K562 (cell line): Measurements from ENCODE around the gene FAM32A. TPM values are rescaled to one million over a fixed set of nuclear protein-coding genes. Genes with fewer than 3 reads are reported as not detected.
A peak's percentile ranks its signal among the peaks of the same experiment; 100 is the strongest.

ENCODE experiments used
- ATAC-seq: fragments of 200-7000 bp; cut with Tn5 transposase; 3 replicates; pipeline ENCODE4 v1.9.1; 2020; ENCODE audit warnings: moderate library complexity
- BruUV-seq: library from RNA; stranded (reverse); fragments of 400-500 nt; replicated peaks from 2 replicates; lab custom pipeline; 2021; lab: Mats Ljungman, UMichigan
- CTCF ChIA-PET: fragments of 300-600 bp; formaldehyde crosslinking; extraction: SDS; loops from one replicate; lab custom pipeline; 2021; ENCODE audit warnings: low intra/inter-chr PET ratio; lab: Yijun Ruan, JAX
- POLR2A ChIA-PET: fragments of 300-600, 350-650 bp; sonication (Branson Sonifier 250); formaldehyde crosslinking; extraction: SDS; loops from one replicate; lab custom pipeline; 2021; ENCODE audit warnings: antibody characterized with exemption, inconsistent platforms; lab: Yijun Ruan, JAX
- DNase-seq, 4 experiments: peaks; one replicate each; pipeline versions ENCODE4 v3.0.0 to v3.0.0-alpha.2; 2011 to 2018; ENCODE audit warnings: low spot score in 3 of 4, mixed read lengths in 3 of 4; ENCODE audit errors: extremely low read depth in 1 of 4
- FAIRE-seq: peaks from 2 replicates; lab custom pipeline; 2011; peaks lifted over from hg19 to GRCh38; lab: Jason Lieb, UNC
- H2AFZ ChIP-seq: 2 replicates; pipeline ENCODE4 v1.6.0; 2011; ENCODE audit warnings: low read depth, low read length, control low read depth, inconsistent platforms
- H3K27ac ChIP-seq: fragments of 200-600 bp; 3 replicates; pipeline ENCODE4 v1.8.0; 2011; ENCODE audit warnings: low read depth, mild to moderate bottlenecking, control low read depth, inconsistent platforms, low read length, moderate library complexity, mixed read lengths; ENCODE audit errors: extremely low read depth
- H3K27me3 ChIP-seq, 2 experiments: fragments of 300-600 bp in 1 of 2; 2 replicates in 1 of 2; 3 replicates in 1 of 2; pipeline versions ENCODE4 v1.6.0 to v1.8.0; 2011; ENCODE audit warnings: inconsistent platforms in 2 of 2, low read length in 2 of 2, mild to moderate bottlenecking in 1 of 2, mixed read lengths in 1 of 2, moderate library complexity in 1 of 2; ENCODE audit not compliant: control insufficient read depth in 2 of 2, insufficient read depth in 2 of 2
- H3K36me3 ChIP-seq: fragments of 300-600 bp; 3 replicates; pipeline ENCODE4 v1.8.0; 2011; ENCODE audit warnings: mild to moderate bottlenecking, low read length, inconsistent platforms; ENCODE audit not compliant: control insufficient read depth, insufficient read depth
- H3K4me1 ChIP-seq, 2 experiments: fragments of 200-600 bp in 1 of 2; replicated peaks in 1 of 2; 2 replicates in 1 of 2; 3 replicates in 1 of 2; pipeline versions ENCODE4 v1.5.1 to v1.8.0; 2011; ENCODE audit warnings: inconsistent platforms in 2 of 2, low read length in 2 of 2, mild to moderate bottlenecking in 1 of 2, mixed read lengths in 1 of 2, moderate library complexity in 1 of 2; ENCODE audit not compliant: control insufficient read depth in 2 of 2, insufficient read depth in 2 of 2
- H3K4me2 ChIP-seq: 2 replicates; pipeline ENCODE4 v1.6.1; 2011; ENCODE audit warnings: low read length, control low read depth, inconsistent platforms, mixed read lengths; ENCODE audit not compliant: insufficient read depth
- H3K4me3 ChIP-seq: fragments of 200-600 bp; sonication (generic), shearing (Covaris generic); 2 replicates; pipeline ENCODE4 v1.5.1; 2016; ENCODE audit warnings: control low read depth, inconsistent platforms
- H3K79me2 ChIP-seq: fragments of 200-600 bp; 3 replicates; pipeline ENCODE4 v1.8.0; 2011; ENCODE audit warnings: low read length, inconsistent platforms; ENCODE audit not compliant: control insufficient read depth, insufficient read depth
- H3K9ac ChIP-seq, 2 experiments: 2 replicates each; pipeline versions ENCODE4 v1.6.0 to v1.6.1; 2011; ENCODE audit warnings: low read depth in 2 of 2, low read length in 2 of 2, control low read depth in 1 of 2, inconsistent platforms in 1 of 2, mild to moderate bottlenecking in 1 of 2, mixed read lengths in 1 of 2; ENCODE audit not compliant: insufficient read depth in 1 of 2
- H3K9me1 ChIP-seq: one replicate; pipeline ENCODE4 v1.6.0; 2011; ENCODE audit warnings: inconsistent platforms, mild to moderate bottlenecking, low read length, moderate library complexity; ENCODE audit not compliant: control insufficient read depth, insufficient read depth
- H3K9me3 ChIP-seq: replicated peaks from 2 replicates; pipeline ENCODE4 v1.5.1; 2011; ENCODE audit warnings: low read depth, low read length, inconsistent platforms; ENCODE audit not compliant: control insufficient read depth, insufficient read depth
- H4K20me1 ChIP-seq: replicated peaks from 2 replicates; pipeline ENCODE4 v1.6.1; 2011; ENCODE audit warnings: low read length, inconsistent platforms, mixed read lengths; ENCODE audit not compliant: control insufficient read depth, insufficient read depth
- EGR1 ChIP-seq: fragments of 450-650 bp; conservative IDR thresholded peaks from 2 replicates; pipeline ENCODE4 v1.6.1; 2017; ENCODE audit warnings: mild to moderate bottlenecking
- ZBTB11 ChIP-seq, 3 experiments: fragments of 200-800 bp in 1 of 3; fragments of 250-450 bp in 1 of 3; fragments of 450-650 bp in 1 of 3; sonication (Bioruptor Pico) in 1 of 3; sonication (Bioruptor generic) in 1 of 3; formaldehyde crosslinking in 1 of 3; IDR thresholded peaks; 2 replicates each; pipeline versions ENCODE4 v1.6.1 to v1.8.0; 2016 to 2022; ENCODE audit warnings: mild to moderate bottlenecking in 2 of 3, missing genetic modification characterization in 2 of 3, missing compliant biosample characterization in 1 of 3, moderate library complexity in 1 of 3
- WGBS: fragments of 100-300 bp; shearing (Covaris generic); methylation state at CpG from one replicate; pipeline ENCODE4 v1.1.6; 2016; ENCODE audit warnings: low coverage, mixed read lengths; ENCODE audit not compliant: insufficient coverage; ENCODE audit errors: missing lambda C conversion rate; 5-methylcytosine and 5-hydroxymethylcytosine counted together
- in situ Hi-C: fragments of 300-500 bp; cut with MboI; formaldehyde crosslinking; loops from 4 replicates; pipeline ENCODE4 v1.15.0; 2018; ENCODE audit warnings: inconsistent platforms, mixed read lengths
- intact Hi-C: fragments of 100-400 bp; cut with micrococcal nuclease; formaldehyde crosslinking; loops from 2 replicates; pipeline ENCODE4 v1.14.2; 2022
- polyA plus RNA-seq, 8 experiments: library from polyadenylated mRNA; depleted of rRNA in 4 of 8; stranded (reverse) in 5 of 8; unstranded in 3 of 8; fragments of >200 nt; fragmentation: Nextera tagmentation in 2 of 8; fragmentation: Illumina TruSeq in 1 of 8; extraction: Ambion mirVana in 2 of 8; extraction: Trizol in 1 of 8; gene quantifications; 2 replicates each; pipeline versions ENCODE4 v1.2.1 to v1.2.3, GENCODE V29; 2011 to 2014; ENCODE audit warnings: inconsistent platforms in 1 of 8, missing spikeins in 1 of 8
- total RNA-seq, 7 experiments: library from RNA; depleted of rRNA in 6 of 7; stranded (reverse); fragments of >200 nt in 6 of 7; fragmentation: Illumina TruSeq in 2 of 7; extraction: Trizol in 2 of 7; gene quantifications; 2 replicates each; pipeline versions ENCODE4 v1.2.1 to v1.2.3, GENCODE V29; 2011 to 2021; ENCODE audit warnings: low replicate concordance in 1 of 7

The FAM32A gene
- total and polyA plus RNA-seq, 9 of the 15 experiments (the other 6 are each of a cell fraction or from before 2014, with no cell fraction given) = 30.7 to 96.7 (median 73.7) TPM

DNA sequence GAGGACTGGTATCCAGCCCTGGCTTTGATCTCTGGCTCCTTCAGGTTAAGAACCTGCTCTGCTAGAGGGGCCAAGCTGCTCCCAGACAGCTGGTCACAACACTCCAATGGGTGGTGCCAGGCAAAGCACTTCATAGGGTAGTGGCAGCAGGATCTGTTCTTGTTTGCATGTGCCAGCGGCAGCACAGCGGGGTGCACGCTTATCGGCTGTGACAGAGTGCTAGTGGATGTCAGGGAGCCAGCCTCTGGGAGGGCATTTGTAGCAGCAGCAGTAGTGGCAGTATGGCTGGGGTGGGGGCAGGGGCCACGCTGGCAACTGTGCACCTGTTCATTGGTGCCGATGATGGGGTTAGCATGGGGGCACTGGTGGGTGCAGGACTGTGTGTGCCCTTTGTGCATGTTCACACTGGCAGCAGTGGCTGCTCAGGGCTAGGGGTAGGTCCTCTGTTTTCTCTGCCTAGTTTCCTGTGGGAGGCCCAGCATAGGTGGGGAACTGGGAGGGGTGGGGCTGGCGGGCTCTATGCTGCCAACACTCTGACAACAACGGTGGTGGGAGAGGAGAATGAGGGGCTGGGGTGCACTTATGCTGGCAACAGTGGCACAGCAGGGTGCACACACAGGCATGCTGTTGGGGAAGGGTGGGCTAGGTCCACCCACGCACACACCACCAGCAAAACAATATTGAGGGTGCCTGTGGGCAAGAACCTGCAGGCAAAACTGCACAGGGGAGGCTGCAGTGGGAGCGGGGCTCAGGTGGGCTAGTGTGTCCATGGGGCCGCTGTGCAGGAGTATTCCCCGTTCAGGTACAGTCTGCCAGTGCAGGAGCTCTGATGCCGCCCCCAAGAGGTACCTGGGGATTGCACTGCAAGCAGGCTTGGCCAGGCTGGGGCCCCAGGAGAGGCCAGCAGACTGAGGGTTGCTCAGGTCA is 31.8 kb downstream of the FAM32A start:
- Histone ChIP-seq H3K9me1 (no peaks in the 10 kb centered on the region), H3K4me2 (no peak overlapping the region), H4K20me1 (no peaks in the 10 kb centered on the region), H3K27me3 (no peaks in the 10 kb centered on the region), H3K79me2 (no peaks in the 10 kb centered on the region), H3K36me3 (peaks cover 17% of the 10 kb centered on the region; the same call in 2 of the 3 replicates), H3K4me3 (no peak overlapping the region), H3K4me1 (no peaks in the 10 kb centered on the region; a peak in 1 of 5 replicates), H3K9me3 (peaks cover 19% of the 10 kb centered on the region), H3K9ac (0 out of 4 replicates have a peak overlapping the region, but pooled peaks of 1 of the 2 experiments have one; percentile 13), H3K27ac (no peak overlapping the region), H2AFZ (no peak overlapping the region)
- intact Hi-C loops (no loop called here), in situ Hi-C loops (no loop called here)
- ChIA-PET CTCF (no interaction called here), POLR2A (interaction anchor here (0.8 kb wide), 1 partner anchor 15 kb away, joined by 3 read pairs; no protein-coding TSS in a partner anchor)
- ATAC-seq (no peak), FAIRE-seq (no peak), DNase-seq (no peak)
- no TSS peak for BruUV-seq
- WGBS = 87% methylated on average over 11 of the region's 13 CpGs
- TF ChIP-seq EGR1 (no peak), ZBTB11 (CRISPR knock-in tag; IDR thresholded peaks at IDR 0.05) (no peak)
